ENCODE data around the gene ENOPH1.

GRCh38 chr4:82428526-82428968 lies 1.8 kb upstream of the ENOPH1 start:
- TF ChIP-seq, protein P1, sequence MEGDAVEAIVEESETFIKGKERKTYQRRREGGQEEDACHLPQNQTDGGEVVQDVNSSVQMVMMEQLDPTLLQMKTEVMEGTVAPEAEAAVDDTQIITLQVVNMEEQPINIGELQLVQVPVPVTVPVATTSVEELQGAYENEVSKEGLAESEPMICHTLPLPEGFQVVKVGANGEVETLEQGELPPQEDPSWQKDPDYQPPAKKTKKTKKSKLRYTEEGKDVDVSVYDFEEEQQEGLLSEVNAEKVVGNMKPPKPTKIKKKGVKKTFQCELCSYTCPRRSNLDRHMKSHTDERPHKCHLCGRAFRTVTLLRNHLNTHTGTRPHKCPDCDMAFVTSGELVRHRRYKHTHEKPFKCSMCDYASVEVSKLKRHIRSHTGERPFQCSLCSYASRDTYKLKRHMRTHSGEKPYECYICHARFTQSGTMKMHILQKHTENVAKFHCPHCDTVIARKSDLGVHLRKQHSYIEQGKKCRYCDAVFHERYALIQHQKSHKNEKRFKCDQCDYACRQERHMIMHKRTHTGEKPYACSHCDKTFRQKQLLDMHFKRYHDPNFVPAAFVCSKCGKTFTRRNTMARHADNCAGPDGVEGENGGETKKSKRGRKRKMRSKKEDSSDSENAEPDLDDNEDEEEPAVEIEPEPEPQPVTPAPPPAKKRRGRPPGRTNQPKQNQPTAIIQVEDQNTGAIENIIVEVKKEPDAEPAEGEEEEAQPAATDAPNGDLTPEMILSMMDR (IDR thresholded peaks at IDR 0.05; ENCODE audit: insufficient read depth, low read length, poor library complexity, severe bottlenecking), result no peak
- no peak for TF ChIP-seq EZH2phosphoT487 (conservative IDR thresholded peaks at IDR 0.05; ENCODE audit: low read length)

Data from SU-DHL-6 (cell line).